GM12892 (cell line): ENCODE measurements around the gene KCNMA1.

ENCODE experiments used
- DNase-seq: peaks from one replicate; pipeline ENCODE4 v3.0.0; 2011; ENCODE audit not compliant: insufficient read length
- FAIRE-seq: peaks from 2 replicates; lab custom pipeline; 2011; peaks lifted over from hg19 to GRCh38; lab: Jason Lieb, UNC
- POLR2A ChIP-seq: IDR thresholded peaks from 2 replicates; pipeline ENCODE4 v1.6.1; 2011; ENCODE audit warnings: low read depth, low read length, control low read depth
- POLR2AphosphoS5 ChIP-seq: IDR thresholded peaks from 2 replicates; pipeline ENCODE4 v1.6.1; 2011; ENCODE audit warnings: low read depth, low read length, control low read depth
- TAF1 ChIP-seq: IDR thresholded peaks from 2 replicates; pipeline ENCODE4 v1.6.1; 2011; ENCODE audit warnings: low read depth, mild to moderate bottlenecking, control low read depth, low read length, borderline replicate concordance

The KCNMA1 gene

GRCh38 chr10:77028042-77028441 is 609.6 kb downstream of the KCNMA1 start:
- no peak for TF ChIP-seq POLR2A
- TF ChIP-seq POLR2AphosphoS5 = no peak
- TF ChIP-seq TAF1 = no peak
- FAIRE-seq = no peak

GRCh38 chr10:77027576-77027975 is 610.0 kb downstream of the KCNMA1 start:
- peak; percentile 5 for FAIRE-seq
- TF ChIP-seq POLR2AphosphoS5 (no peak), POLR2A (no peak), TAF1 (no peak)
- DNase-seq = no peak

More at GRCh38 chr10:77028042-77028441, 609.6 kb downstream of the KCNMA1 start:
- DNase-seq = no peak

DNA sequence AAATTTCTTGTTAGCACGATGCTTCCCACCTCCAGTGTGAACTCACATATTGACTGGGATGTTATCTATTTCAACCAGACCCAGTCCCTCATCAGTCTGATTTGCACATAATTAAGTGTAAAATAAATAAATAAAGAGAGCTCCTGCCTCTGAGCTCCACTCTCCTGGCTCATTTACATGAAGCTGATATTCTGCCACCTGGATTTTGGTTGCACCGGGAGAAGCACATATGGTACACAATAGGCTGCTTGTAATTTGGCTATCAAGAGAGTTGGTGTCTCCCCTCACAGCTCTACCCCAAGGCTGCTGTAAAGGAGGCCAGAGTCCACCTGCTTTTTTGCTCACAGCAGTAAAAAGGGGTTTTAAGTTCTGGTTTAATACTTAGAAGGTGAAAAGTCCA is 610.5 kb downstream of the KCNMA1 start:
- no peak for DNase-seq
- no peak for FAIRE-seq
- TF ChIP-seq POLR2AphosphoS5 = no peak

- DNase-seq (no peak), FAIRE-seq (no peak)
- TF ChIP-seq POLR2A (no peak), TAF1 (no peak), POLR2AphosphoS5 (no peak)
These were observed 611.5 kb downstream of the KCNMA1 start for GRCh38 chr10:77026148-77026547.

- FAIRE-seq (no peak), DNase-seq (no peak)
- TF ChIP-seq POLR2A (no peak), POLR2AphosphoS5 (no peak), TAF1 (no peak)
These were observed 613.1 kb downstream of the KCNMA1 start for GRCh38 chr10:77024461-77024860.

GRCh38 chr10:77023396-77023795 is 614.2 kb downstream of the KCNMA1 start:
- DNase-seq = no peak
- FAIRE-seq = no peak
- TF ChIP-seq POLR2A (no peak), TAF1 (no peak), POLR2AphosphoS5 (no peak)

DNA sequence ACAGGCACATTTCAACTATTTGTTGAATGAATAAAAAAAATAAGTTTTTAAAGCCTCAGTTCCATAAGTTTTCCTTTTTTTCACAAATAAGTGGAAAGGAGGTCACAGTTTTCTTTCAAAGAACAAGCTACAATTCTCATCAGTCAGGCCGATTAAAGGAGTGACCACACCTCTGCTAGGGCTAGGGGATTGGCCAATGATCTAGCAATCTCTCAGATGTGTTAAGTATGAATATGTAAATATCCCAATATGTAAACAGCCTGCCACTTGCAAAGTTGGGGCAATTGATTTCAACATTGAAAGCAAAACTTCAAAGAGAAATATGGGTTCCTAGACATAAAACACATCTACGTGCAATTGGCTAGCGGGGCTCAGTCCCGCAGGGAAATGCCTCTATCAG is 614.9 kb downstream of the KCNMA1 start:
- FAIRE-seq = no peak
- no peak for DNase-seq
- no peak for TF ChIP-seq POLR2A
- TF ChIP-seq TAF1 = no peak
- no peak for TF ChIP-seq POLR2AphosphoS5

GRCh38 chr10:77021966-77022490 is 615.6 kb downstream of the KCNMA1 start:
- FAIRE-seq = no peak
- DNase-seq = no peak
- no peak for TF ChIP-seq TAF1
- no peak for TF ChIP-seq POLR2AphosphoS5
- no peak for TF ChIP-seq POLR2A

GRCh38 chr10:77020426-77021040 is 617.1 kb downstream of the KCNMA1 start:
- no peak for FAIRE-seq
- TF ChIP-seq POLR2A = no peak
- no peak for TF ChIP-seq POLR2AphosphoS5
- no peak for TF ChIP-seq TAF1

GRCh38 chr10:77016855-77017254 is 620.8 kb downstream of the KCNMA1 start:
- DNase-seq = no peak
- no peak for FAIRE-seq
- TF ChIP-seq TAF1 (no peak), POLR2AphosphoS5 (no peak), POLR2A (no peak)

More at GRCh38 chr10:77020426-77021040, 617.1 kb downstream of the KCNMA1 start:
- no peak for DNase-seq

- DNase-seq = no peak
- no peak for TF ChIP-seq POLR2A
- TF ChIP-seq TAF1 = no peak
- TF ChIP-seq POLR2AphosphoS5 = no peak
- no peak for FAIRE-seq
These were observed 621.3 kb downstream of the KCNMA1 start for GRCh38 chr10:77016278-77016815.

- FAIRE-seq (no peak), DNase-seq (no peak)
- TF ChIP-seq TAF1 = no peak
These were observed 622.2 kb downstream of the KCNMA1 start for GRCh38 chr10:77015360-77015759.

- TF ChIP-seq POLR2AphosphoS5 (no peak), POLR2A (no peak), TAF1 (no peak)
- FAIRE-seq (no peak), DNase-seq (no peak)
These were observed 624.7 kb downstream of the KCNMA1 start for GRCh38 chr10:77012812-77013500.
